Skeletal muscle tissue (tissue), 4 donors: Measurements from ENCODE around the gene PXMP4. TPM values are rescaled to one million over a fixed set of nuclear protein-coding genes. Genes with fewer than 3 reads are reported as not detected.

Experiments used
- H3K27ac ChIP-seq: one replicate; pipeline ENCODE4 v1.7.0; 2013; ENCODE audit warnings: mild to moderate bottlenecking, low read depth, low read length, inconsistent platforms
- H3K27me3 ChIP-seq, 3 donors: one replicate each; pipeline ENCODE4 v1.7.0; 2013; ENCODE audit warnings: low read length in 3 of 3; ENCODE audit not compliant: control insufficient read depth in 3 of 3, insufficient read depth in 3 of 3
- H3K36me3 ChIP-seq, 3 donors: one replicate each; pipeline ENCODE4 v1.7.0; 2013; ENCODE audit warnings: low read length in 3 of 3; ENCODE audit not compliant: control insufficient read depth in 3 of 3, insufficient read depth in 3 of 3
- H3K4me1 ChIP-seq, 3 donors: one replicate each; pipeline ENCODE4 v1.7.0; 2013; ENCODE audit warnings: low read length in 3 of 3, mild to moderate bottlenecking in 3 of 3; ENCODE audit not compliant: control insufficient read depth in 3 of 3, insufficient read depth in 3 of 3
- H3K4me3 ChIP-seq, 3 donors: one replicate each; pipeline ENCODE4 v1.7.0; 2013; ENCODE audit warnings: low read length in 3 of 3
- H3K9ac ChIP-seq, 3 donors: one replicate each; pipeline ENCODE4 v1.7.0; 2013; ENCODE audit warnings: low read length in 3 of 3, mild to moderate bottlenecking in 3 of 3, moderate library complexity in 2 of 3, low read depth in 1 of 3
- H3K9me3 ChIP-seq, 3 donors: one replicate each; pipeline ENCODE4 v1.7.0; 2013; ENCODE audit warnings: low read length in 3 of 3; ENCODE audit not compliant: control insufficient read depth in 3 of 3
- total RNA-seq: library from RNA; depleted of rRNA; stranded (reverse); fragments of >200 nt; gene quantifications from one replicate; pipeline ENCODE4 v1.2.3, GENCODE V29; 2014
- donor health status: Osteomylitis.

The PXMP4 gene
- total RNA-seq, 1 donor from 2014 or later, result 7.3 TPM

DNA sequence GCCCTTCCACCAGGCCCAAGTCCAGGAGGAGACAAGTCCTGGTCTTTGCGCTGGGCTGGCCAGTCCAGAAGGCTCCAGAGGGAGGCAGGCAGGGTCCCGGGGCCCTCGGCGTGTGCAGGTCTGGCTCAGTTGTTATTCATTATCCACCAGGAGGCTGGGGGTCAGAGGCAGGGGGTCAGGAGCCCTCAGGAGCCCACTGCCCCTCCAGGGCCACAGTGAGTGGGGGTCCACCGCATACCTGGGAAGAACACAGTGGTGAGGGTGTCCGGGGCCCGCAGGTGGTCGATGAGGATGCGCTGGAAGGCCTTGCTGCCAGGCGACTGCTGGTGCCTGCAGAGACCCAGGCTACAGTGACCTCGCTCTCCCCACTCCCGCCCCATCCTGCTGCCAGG is 62.4 kb downstream of the PXMP4 start:
- H3K4me1 ChIP-seq, result peaks cover 9 to 14% (median 12%) of the 10 kb centered on the region in 3 donors
- H3K27me3 ChIP-seq, result no peaks in the 10 kb centered on the region
- no peak overlapping the region for H3K4me3 ChIP-seq
- no peaks in the 10 kb centered on the region for H3K9me3 ChIP-seq
- H3K9ac ChIP-seq, result no peak overlapping the region
- no peak overlapping the region for H3K27ac ChIP-seq
- peaks cover 35 to 38% (median 37%) of the 10 kb centered on the region in 3 donors for H3K36me3 ChIP-seq

DNA sequence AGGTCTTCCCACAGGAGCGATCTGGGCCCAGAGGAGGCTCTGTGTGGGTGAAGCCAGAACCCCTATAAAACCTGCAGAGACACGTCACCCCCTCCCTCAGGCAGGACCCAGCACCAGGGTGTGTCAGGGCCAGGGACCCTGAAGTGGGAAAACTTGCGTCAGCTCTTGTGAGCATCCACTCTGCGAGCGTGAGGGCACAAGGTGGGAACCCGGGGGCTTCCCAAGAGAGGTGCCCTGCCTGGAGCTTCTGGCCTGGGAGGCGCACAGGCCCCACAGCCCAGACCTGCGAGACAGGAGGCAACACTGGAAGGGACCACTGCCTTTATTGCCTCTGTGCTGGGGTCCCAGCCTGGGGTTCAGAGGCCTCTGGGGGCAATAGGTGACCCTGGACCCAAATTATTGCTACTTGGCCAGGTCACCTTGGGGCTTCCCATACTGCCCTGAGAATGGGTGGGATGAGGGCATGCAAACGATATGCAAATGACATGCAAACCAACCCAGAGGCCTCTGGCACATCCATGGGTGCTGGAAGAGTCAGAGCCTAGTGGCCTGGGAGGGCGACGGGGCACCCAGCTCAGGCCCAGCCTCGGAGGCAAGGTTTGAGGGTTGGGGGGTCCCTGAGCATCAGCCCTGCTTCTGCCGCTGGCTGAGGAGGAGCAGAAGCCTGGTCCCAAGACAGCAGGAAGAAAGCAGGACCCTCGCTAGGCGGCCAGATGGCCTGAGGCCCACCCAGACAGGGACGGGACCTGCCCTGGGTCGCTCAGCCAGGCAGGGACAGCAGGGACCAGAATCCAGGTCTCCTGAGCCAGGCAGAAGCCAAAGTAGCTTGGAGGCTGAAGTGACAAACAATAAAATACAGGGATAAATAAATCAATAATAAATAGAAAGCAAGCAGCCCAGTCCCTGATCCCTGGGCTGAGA is 63.1 kb downstream of the PXMP4 start:
- Histone ChIP-seq H3K27ac (no peak overlapping the region), H3K36me3 (peaks cover 35 to 38% (median 37%) of the 10 kb centered on the region in 3 donors), H3K4me1 (peaks cover 9 to 13% (median 12%) of the 10 kb centered on the region in 3 donors), H3K9me3 (no peaks in the 10 kb centered on the region), H3K4me3 (no peak overlapping the region), H3K9ac (no peak overlapping the region), H3K27me3 (no peaks in the 10 kb centered on the region)

GRCh38 chr20:33656010-33656782 is 63.9 kb downstream of the PXMP4 start:
- H3K9me3 ChIP-seq, result no peaks in the 10 kb centered on the region
- peaks cover 9 to 13% (median 12%) of the 10 kb centered on the region in 3 donors for H3K4me1 ChIP-seq
- H3K36me3 ChIP-seq, result peaks cover 35 to 38% (median 36%) of the 10 kb centered on the region in 3 donors

GRCh38 chr20:33655164-33655563 is 64.9 kb downstream of the PXMP4 start:
- Histone ChIP-seq H3K27me3 (peaks cover 0 to 5% (median 0%) of the 10 kb centered on the region in 3 donors), H3K36me3 (peaks cover 27 to 30% (median 28%) of the 10 kb centered on the region in 3 donors), H3K4me1 (peaks cover 9 to 13% (median 12%) of the 10 kb centered on the region in 3 donors), H3K9me3 (no peaks in the 10 kb centered on the region), H3K9ac (no peak overlapping the region), H3K4me3 (no peak overlapping the region), H3K27ac (no peak overlapping the region)

More at GRCh38 chr20:33656010-33656782, 63.9 kb downstream of the PXMP4 start:
- Histone ChIP-seq H3K9ac (no peak overlapping the region), H3K4me3 (no peak overlapping the region), H3K27me3 (peaks cover 0 to 2% (median 0%) of the 10 kb centered on the region in 3 donors), H3K27ac (no peak overlapping the region)

- peaks cover 0 to 5% (median 0%) of the 10 kb centered on the region in 3 donors for H3K27me3 ChIP-seq
- H3K27ac ChIP-seq, result no peak overlapping the region
- peaks cover 23 to 26% (median 24%) of the 10 kb centered on the region in 3 donors for H3K36me3 ChIP-seq
- H3K9me3 ChIP-seq, result no peaks in the 10 kb centered on the region
- H3K4me3 ChIP-seq, result no peak overlapping the region
- peaks cover 9 to 15% (median 12%) of the 10 kb centered on the region in 3 donors for H3K4me1 ChIP-seq
- no peak overlapping the region for H3K9ac ChIP-seq
Measured at GRCh38 chr20:33654680-33655161, 65.4 kb downstream of the PXMP4 start.

- Histone ChIP-seq H3K27me3 (peaks cover 0 to 5% (median 0%) of the 10 kb centered on the region in 3 donors), H3K9me3 (no peaks in the 10 kb centered on the region), H3K4me3 (peak overlapping the region in 1 of 3 donors; percentile 52)
Measured at GRCh38 chr20:33653900-33654596, 66.1 kb downstream of the PXMP4 start.

DNA sequence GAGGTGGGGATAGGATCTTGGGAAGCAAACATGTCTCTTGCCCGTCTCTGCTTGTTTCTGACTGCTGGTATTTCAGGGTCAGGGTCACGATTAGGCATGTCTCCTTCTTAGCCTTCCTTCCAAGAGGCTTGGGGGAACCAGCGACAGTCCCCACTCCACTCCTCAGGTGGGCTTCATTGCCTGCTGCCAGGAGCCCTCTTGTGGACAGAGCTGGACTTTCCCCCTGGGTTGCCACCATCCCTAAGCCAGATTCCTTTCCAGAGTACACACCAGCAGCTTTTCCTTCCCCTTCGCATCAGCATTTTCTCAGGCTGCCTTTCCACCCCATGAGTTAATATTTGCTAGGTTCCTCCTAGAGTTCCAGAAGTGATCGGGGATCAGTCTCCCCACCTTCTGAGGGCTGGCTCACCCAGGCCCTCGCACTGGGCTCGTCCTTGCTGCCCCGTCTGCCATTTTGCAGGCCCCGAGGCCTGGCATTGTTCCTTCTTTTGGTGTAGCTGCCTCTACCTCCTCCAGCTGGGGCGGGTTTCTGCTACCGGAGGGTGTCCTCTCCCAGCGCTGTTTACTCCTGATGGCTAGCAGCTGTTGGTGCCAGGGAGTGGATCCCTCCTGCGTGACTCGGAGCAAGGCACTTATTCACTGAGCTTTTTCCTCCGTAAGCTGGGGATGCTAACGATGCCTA is 66.8 kb downstream of the PXMP4 start:
- Histone ChIP-seq H3K27ac (no peak overlapping the region), H3K9me3 (no peaks in the 10 kb centered on the region), H3K9ac (peak overlapping the region in 2 of 3 donors; percentile 45 to 71), H3K36me3 (peaks cover 14 to 15% (median 15%) of the 10 kb centered on the region in 3 donors), H3K4me1 (peaks cover 21 to 29% (median 25%) of the 10 kb centered on the region in 3 donors), H3K27me3 (peaks cover 0 to 5% (median 0%) of the 10 kb centered on the region in 3 donors), H3K4me3 (peak overlapping the region in 2 of 3 donors; percentile 40 to 52)

More at GRCh38 chr20:33653900-33654596, 66.1 kb downstream of the PXMP4 start:
- Histone ChIP-seq H3K36me3 (peaks cover 18 to 21% (median 20%) of the 10 kb centered on the region in 3 donors), H3K4me1 (peaks cover 14 to 22% (median 18%) of the 10 kb centered on the region in 3 donors), H3K27ac (no peak overlapping the region), H3K9ac (peak overlapping the region in 2 of 3 donors; percentile 45 to 71)
